Fibroblast of lung (primary cell): ENCODE measurements around the gene CALN1. TPM values are rescaled to one million over a fixed set of nuclear protein-coding genes. Genes with fewer than 3 reads are reported as not detected.

Experiments
- DNase-seq, 2 donors: peaks; one replicate each; pipeline versions ENCODE4 v3.0.0 to v3.0.0-alpha.2; 2010; ENCODE audit warnings: low read depth in 2 of 2
- H2AFZ ChIP-seq: 2 replicates; pipeline ENCODE4 v1.5.1; 2012; ENCODE audit warnings: low read length, control low read depth, inconsistent platforms
- H3K27ac ChIP-seq: 2 replicates; pipeline ENCODE4 v1.5.1; 2011; ENCODE audit warnings: low read length, control low read depth; ENCODE audit not compliant: insufficient read depth
- H3K27me3 ChIP-seq: 2 replicates; pipeline ENCODE4 v1.5.1; 2011; ENCODE audit warnings: mild to moderate bottlenecking, low read length; ENCODE audit not compliant: control insufficient read depth, insufficient read depth
- H3K36me3 ChIP-seq: 2 replicates; pipeline ENCODE4 v1.5.1; 2011; ENCODE audit warnings: low read length; ENCODE audit not compliant: control insufficient read depth, insufficient read depth
- H3K4me1 ChIP-seq: 2 replicates; pipeline ENCODE4 v1.5.1; 2011; ENCODE audit warnings: low read length; ENCODE audit not compliant: control insufficient read depth, insufficient read depth; ENCODE audit errors: extremely low read depth
- H3K4me2 ChIP-seq: 2 replicates; pipeline ENCODE4 v1.5.1; 2011; ENCODE audit warnings: low read length, control low read depth; ENCODE audit not compliant: insufficient read depth; ENCODE audit errors: extremely low read depth
- H3K4me3 ChIP-seq, 4 experiments: fragments of 200-600 bp in 1 of 4; sonication (generic) in 1 of 4; replicated peaks in 1 of 4; 2 replicates each; pipeline ENCODE4 v1.5.1; 2011 to 2016; ENCODE audit warnings: low read length in 4 of 4, low read depth in 3 of 4, mild to moderate bottlenecking in 3 of 4, control low read depth in 2 of 4, inconsistent platforms in 1 of 4, mixed read lengths in 1 of 4; ENCODE audit not compliant: insufficient read depth in 1 of 4; ENCODE audit errors: control extremely low read depth in 1 of 4
- H3K79me2 ChIP-seq: 2 replicates; pipeline ENCODE4 v1.5.1; 2012; ENCODE audit warnings: mild to moderate bottlenecking, low read length, inconsistent platforms; ENCODE audit not compliant: control insufficient read depth, insufficient read depth
- H3K9ac ChIP-seq: 2 replicates; pipeline ENCODE4 v1.5.1; 2011; ENCODE audit warnings: mild to moderate bottlenecking, low read length, control low read depth; ENCODE audit not compliant: insufficient read depth
- H3K9me3 ChIP-seq: 2 replicates; pipeline ENCODE4 v1.5.1; 2012; ENCODE audit warnings: low read depth, low read length; ENCODE audit not compliant: control insufficient read depth, insufficient read depth
- H4K20me1 ChIP-seq: 2 replicates; pipeline ENCODE4 v1.5.1; 2011; ENCODE audit warnings: low read length; ENCODE audit not compliant: control insufficient read depth, insufficient read depth; ENCODE audit errors: extremely low read depth
- EZH2 ChIP-seq: IDR thresholded peaks from 2 replicates; pipeline ENCODE4 v1.5.1; 2012; ENCODE audit warnings: low read length, control low read depth, mild to moderate bottlenecking; ENCODE audit errors: missing control alignments
- polyA plus RNA-seq, 2 donors: library from polyadenylated mRNA; depleted of rRNA in 1 of 2; stranded (reverse) in 1 of 2; unstranded in 1 of 2; fragments of >200 nt; gene quantifications; 2 replicates each; pipeline ENCODE4 v1.2.1, GENCODE V29; 2011 to 2012; ENCODE audit warnings: missing spikeins in 1 of 2
- total RNA-seq: library from RNA; depleted of rRNA; stranded (reverse); fragments of >200 nt; gene quantifications from 2 replicates; pipeline ENCODE4 v1.2.1, GENCODE V29; 2014
- TF ChIP-seq, protein P1 (sequence below), 2 donors: IDR thresholded peaks in 1 of 2; conservative IDR thresholded peaks in 1 of 2; 1 replicate in 1 of 2; 2 replicates in 1 of 2; pipeline ENCODE4 v1.5.1; 2011 to 2012; ENCODE audit warnings: low read length in 2 of 2, control low read depth in 1 of 2, inconsistent platforms in 1 of 2, low read depth in 1 of 2, mild to moderate bottlenecking in 1 of 2

Gene CALN1
- total and polyA plus RNA-seq, 2 donors (not counting 1 experiment from before 2014, with no cell fraction given) = not detected

DNA sequence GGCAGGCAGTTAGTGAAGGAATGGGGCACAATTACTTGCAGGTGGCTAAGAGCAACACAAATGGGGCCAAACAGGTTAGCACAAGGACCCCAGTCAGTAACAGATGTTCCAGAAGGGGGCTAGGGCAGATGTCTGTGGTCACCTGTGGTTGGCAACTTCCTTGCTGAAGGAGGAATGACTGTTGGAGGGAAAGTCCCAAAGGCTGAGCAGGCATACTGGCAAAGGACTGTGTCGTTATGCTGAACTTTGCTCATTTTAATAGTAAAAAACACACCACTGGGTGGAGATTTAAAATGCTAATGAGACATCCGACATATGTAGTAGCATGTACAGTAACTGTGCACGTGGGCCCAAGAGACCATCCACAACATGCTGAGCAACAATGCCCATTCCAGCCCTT lies 511.6 kb downstream of the CALN1 start:
- H4K20me1 ChIP-seq = no peaks in the 10 kb centered on the region
- no peak overlapping the region for H2AFZ ChIP-seq
- H3K79me2 ChIP-seq = no peaks in the 10 kb centered on the region
- H3K4me3 ChIP-seq = no peak overlapping the region
- H3K4me2 ChIP-seq = no peak overlapping the region
- H3K9ac ChIP-seq = no peak overlapping the region
- TF ChIP-seq, protein P1, sequence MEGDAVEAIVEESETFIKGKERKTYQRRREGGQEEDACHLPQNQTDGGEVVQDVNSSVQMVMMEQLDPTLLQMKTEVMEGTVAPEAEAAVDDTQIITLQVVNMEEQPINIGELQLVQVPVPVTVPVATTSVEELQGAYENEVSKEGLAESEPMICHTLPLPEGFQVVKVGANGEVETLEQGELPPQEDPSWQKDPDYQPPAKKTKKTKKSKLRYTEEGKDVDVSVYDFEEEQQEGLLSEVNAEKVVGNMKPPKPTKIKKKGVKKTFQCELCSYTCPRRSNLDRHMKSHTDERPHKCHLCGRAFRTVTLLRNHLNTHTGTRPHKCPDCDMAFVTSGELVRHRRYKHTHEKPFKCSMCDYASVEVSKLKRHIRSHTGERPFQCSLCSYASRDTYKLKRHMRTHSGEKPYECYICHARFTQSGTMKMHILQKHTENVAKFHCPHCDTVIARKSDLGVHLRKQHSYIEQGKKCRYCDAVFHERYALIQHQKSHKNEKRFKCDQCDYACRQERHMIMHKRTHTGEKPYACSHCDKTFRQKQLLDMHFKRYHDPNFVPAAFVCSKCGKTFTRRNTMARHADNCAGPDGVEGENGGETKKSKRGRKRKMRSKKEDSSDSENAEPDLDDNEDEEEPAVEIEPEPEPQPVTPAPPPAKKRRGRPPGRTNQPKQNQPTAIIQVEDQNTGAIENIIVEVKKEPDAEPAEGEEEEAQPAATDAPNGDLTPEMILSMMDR (conservative IDR thresholded peaks at IDR 0.05 in 1 of 2, IDR thresholded peaks at IDR 0.05 in 1 of 2; ENCODE audit: low read depth in 1 of 2, low read length in 2 of 2) = no peak
- TF ChIP-seq EZH2 = no peak
- no peaks in the 10 kb centered on the region for H3K4me1 ChIP-seq
- no peak overlapping the region for H3K27ac ChIP-seq
- DNase-seq = no peak
- no peaks in the 10 kb centered on the region for H3K9me3 ChIP-seq
- H3K36me3 ChIP-seq = no peaks in the 10 kb centered on the region
- H3K27me3 ChIP-seq = no peaks in the 10 kb centered on the region

DNA sequence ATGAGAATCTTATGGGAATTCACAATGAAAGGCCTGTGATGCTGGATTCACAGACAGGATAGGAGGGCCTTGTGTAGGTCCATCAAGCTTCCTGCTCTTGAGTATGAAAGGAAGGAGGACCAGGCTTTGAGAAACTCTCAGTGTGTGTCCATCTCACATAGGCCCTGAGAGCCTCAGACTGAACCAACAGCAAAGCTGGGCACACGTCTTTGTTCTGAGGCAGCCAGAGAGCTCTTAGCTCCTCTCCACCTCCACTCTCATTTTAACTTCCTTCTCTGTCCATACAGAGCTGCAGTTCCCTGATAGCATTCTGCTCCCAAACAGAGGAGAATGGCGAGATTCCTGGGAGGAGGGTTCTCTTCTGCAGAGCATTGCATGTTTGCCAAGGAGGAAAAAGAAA lies 515.6 kb downstream of the CALN1 start:
- Histone ChIP-seq H3K79me2 (no peaks in the 10 kb centered on the region), H2AFZ (no peak overlapping the region), H4K20me1 (no peaks in the 10 kb centered on the region), H3K9ac (no peak overlapping the region), H3K27me3 (no peaks in the 10 kb centered on the region), H3K4me1 (no peaks in the 10 kb centered on the region), H3K36me3 (no peaks in the 10 kb centered on the region), H3K27ac (no peak overlapping the region), H3K4me2 (no peak overlapping the region), H3K4me3 (no peak overlapping the region), H3K9me3 (no peaks in the 10 kb centered on the region)
- DNase-seq = no peak
- TF ChIP-seq, protein P1 (conservative IDR thresholded peaks at IDR 0.05 in 1 of 2, IDR thresholded peaks at IDR 0.05 in 1 of 2; ENCODE audit: low read depth in 1 of 2, low read length in 2 of 2) = no peak
- no peak for TF ChIP-seq EZH2

DNA sequence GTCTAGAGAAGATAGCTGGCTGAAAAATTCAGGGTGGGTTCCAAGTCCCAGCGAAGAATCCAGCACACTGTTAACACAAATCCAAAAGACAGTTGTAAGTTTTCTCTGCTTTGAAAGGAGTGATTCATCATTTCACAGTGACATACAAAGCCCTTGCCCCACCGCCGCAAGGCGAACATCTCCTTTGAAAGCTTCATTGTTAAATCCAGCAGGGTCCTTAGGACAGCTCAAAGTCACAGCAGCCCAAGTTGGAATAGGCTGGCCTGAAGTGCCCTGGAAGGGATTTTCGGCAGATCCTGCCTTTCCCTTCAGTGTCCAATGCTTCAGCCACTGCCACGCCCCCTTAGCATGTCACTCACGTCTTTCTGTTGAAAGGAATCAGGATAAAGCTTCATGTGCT lies 526.1 kb downstream of the CALN1 start:
- no peak for DNase-seq
- H3K4me2 ChIP-seq = no peak overlapping the region
- H3K36me3 ChIP-seq = no peaks in the 10 kb centered on the region
- no peak overlapping the region for H3K4me3 ChIP-seq
- H3K9ac ChIP-seq = no peak overlapping the region
- TF ChIP-seq, protein P1 (conservative IDR thresholded peaks at IDR 0.05 in 1 of 2, IDR thresholded peaks at IDR 0.05 in 1 of 2; ENCODE audit: low read depth in 1 of 2, low read length in 2 of 2) = no peak
- no peak for TF ChIP-seq EZH2
- H3K4me1 ChIP-seq = no peaks in the 10 kb centered on the region
- no peaks in the 10 kb centered on the region for H3K79me2 ChIP-seq
- no peaks in the 10 kb centered on the region for H3K27me3 ChIP-seq
- no peaks in the 10 kb centered on the region for H3K9me3 ChIP-seq
- H2AFZ ChIP-seq = no peak overlapping the region
- H3K27ac ChIP-seq = no peak overlapping the region
- no peaks in the 10 kb centered on the region for H4K20me1 ChIP-seq
